Measurements from ENCODE around the gene PRUNE2. TPM values are rescaled to one million over a fixed set of nuclear protein-coding genes. Genes with fewer than 3 reads are reported as not detected.
"Not testable (repeated sequence)": the region's sequence is repeated elsewhere in the genome, so short reads cannot be mapped to it uniquely, and the experiment has no call there.

Gene PRUNE2
- total RNA-seq, 1 donor from 2014 or later = 7.8 TPM

DNA sequence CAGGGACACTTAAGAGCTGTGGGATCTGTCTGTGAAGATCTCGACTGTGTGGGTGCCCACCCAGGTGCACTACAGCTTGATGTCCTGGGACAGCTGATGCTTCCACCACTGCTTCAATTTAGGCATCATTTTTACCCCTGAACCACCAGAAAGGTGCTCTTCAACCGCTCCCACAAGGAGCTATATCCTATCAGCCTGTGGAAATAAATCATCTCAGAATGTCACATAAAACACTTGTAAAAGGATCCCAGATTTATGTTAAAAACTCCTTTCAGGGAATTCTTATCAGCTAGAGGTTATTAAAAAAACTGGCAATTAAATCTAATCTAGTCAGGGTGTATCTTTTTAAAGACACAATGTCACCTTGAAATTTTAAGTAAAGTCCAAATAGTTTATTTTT is 224.4 kb downstream of the PRUNE2 start:
- no peaks in the 10 kb centered on the region for H3K27me3 ChIP-seq (ENCODE audit: control insufficient read depth in 3 of 3, insufficient read depth in 3 of 3, low read length in 3 of 3)
- no peak overlapping the region for H3K9ac ChIP-seq (ENCODE audit: low read depth in 1 of 3, low read length in 3 of 3)
- H3K4me1 ChIP-seq (ENCODE audit: control insufficient read depth in 3 of 3, insufficient read depth in 3 of 3, low read length in 3 of 3) = no peaks in the 10 kb centered on the region
- H3K36me3 ChIP-seq (ENCODE audit: control insufficient read depth in 3 of 3, insufficient read depth in 3 of 3, low read length in 3 of 3) = no peaks in the 10 kb centered on the region
- H3K9me3 ChIP-seq (ENCODE audit: control insufficient read depth in 3 of 3, low read length in 3 of 3) = no peaks in the 10 kb centered on the region
- H3K27ac ChIP-seq (ENCODE audit: low read depth, low read length) = no peak overlapping the region
- H3K4me3 ChIP-seq (ENCODE audit: low read length in 3 of 3) = no peak overlapping the region

DNA sequence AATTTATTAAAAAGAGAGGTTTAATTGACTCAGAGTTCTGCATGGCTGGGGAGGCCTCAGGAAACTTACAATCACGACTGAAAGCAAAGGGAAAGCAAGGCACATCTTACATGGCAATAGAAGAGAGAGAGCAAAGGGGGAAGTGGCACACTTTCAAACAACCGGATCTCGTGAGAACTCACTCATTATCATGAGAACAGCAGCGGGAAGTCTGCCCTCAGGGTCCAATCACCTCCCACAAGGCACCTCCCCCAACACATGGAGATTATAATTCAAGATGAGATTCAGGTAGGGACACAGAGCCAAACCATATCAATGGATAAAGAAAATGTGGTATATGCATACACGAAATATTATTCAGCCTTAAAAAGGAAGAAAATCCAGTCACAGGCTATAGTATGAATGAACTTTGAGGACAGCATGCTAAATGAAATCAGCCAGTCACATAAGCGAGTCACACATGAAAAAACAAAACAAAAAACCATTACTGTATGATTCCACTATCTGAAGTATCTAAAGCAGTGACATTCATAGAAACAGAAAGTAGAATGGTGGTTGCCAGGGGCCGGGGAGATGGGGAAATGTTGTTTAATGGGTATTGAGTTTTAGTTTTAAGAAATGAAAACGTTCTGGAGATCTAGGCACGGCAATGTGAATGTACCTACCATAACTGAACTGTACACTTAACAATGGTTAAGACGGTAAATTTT is 225.0 kb downstream of the PRUNE2 start:
- Histone ChIP-seq H3K9me3 (ENCODE audit: control insufficient read depth in 3 of 3, low read length in 3 of 3) (no peaks in the 10 kb centered on the region), H3K36me3 (ENCODE audit: control insufficient read depth in 3 of 3, insufficient read depth in 3 of 3, low read length in 3 of 3) (no peaks in the 10 kb centered on the region), H3K27ac (ENCODE audit: low read depth, low read length) (no peak overlapping the region), H3K4me1 (ENCODE audit: control insufficient read depth in 3 of 3, insufficient read depth in 3 of 3, low read length in 3 of 3) (no peaks in the 10 kb centered on the region), H3K9ac (ENCODE audit: low read depth in 1 of 3, low read length in 3 of 3) (no peak overlapping the region), H3K4me3 (ENCODE audit: low read length in 3 of 3) (no peak overlapping the region), H3K27me3 (ENCODE audit: control insufficient read depth in 3 of 3, insufficient read depth in 3 of 3, low read length in 3 of 3) (no peaks in the 10 kb centered on the region)

DNA sequence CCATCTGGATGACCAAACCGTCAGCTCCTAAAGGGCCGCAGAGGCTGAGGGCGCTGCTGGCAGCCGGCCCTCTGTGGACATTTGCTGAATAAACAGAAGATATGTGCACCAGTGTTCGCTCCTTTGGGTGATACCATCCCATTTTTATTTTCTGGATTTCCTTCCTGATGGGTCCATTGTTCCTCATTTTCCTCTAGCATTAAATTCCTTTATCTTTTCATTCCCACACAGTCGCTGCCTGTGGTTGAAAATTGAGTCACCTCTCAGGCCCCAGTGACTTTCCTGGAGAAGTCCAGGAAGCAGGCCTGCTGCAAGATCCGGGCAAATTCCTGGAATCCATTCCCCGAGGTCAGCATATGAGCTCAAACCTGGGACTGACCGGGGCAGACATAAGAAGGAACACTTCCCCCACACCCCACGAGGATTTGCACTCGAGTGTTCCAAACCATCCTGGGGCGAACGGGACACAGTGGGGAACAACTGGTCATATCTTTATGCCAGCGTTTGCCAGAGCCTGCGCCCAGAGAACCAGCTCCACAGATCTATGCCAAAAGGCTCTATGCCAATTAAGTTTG is 228.3 kb downstream of the PRUNE2 start:
- Histone ChIP-seq H3K9me3 (ENCODE audit: control insufficient read depth in 3 of 3, low read length in 3 of 3) (no peaks in the 10 kb centered on the region), H3K27me3 (ENCODE audit: control insufficient read depth in 3 of 3, insufficient read depth in 3 of 3, low read length in 3 of 3) (no peaks in the 10 kb centered on the region), H3K27ac (ENCODE audit: low read depth, low read length) (no peak overlapping the region), H3K36me3 (ENCODE audit: control insufficient read depth in 3 of 3, insufficient read depth in 3 of 3, low read length in 3 of 3) (no peaks in the 10 kb centered on the region), H3K4me1 (ENCODE audit: control insufficient read depth in 3 of 3, insufficient read depth in 3 of 3, low read length in 3 of 3) (no peaks in the 10 kb centered on the region), H3K4me3 (ENCODE audit: low read length in 3 of 3) (no peak overlapping the region), H3K9ac (ENCODE audit: low read depth in 1 of 3, low read length in 3 of 3) (no peak overlapping the region)

DNA sequence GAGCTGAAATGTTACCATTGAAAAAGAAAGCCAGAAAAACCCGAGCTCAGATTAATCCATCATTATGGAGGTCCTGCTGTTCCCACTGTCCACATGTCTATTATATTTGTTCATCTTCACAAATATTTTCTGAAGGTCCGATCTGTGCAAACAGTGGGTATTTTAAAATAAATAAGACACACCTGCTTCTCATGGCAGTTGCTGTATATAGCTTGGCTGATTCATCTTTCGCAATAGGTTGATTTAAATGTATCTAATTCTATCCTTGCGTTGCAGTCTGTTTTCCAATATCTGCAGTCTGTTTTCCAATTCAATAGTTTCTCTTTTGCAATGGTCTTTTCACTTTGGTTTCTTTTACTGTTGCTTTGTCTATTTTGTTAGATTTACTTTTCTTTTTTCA is 229.1 kb downstream of the PRUNE2 start:
- Histone ChIP-seq H3K27me3 (ENCODE audit: control insufficient read depth in 3 of 3, insufficient read depth in 3 of 3, low read length in 3 of 3) (no peaks in the 10 kb centered on the region), H3K4me1 (ENCODE audit: control insufficient read depth in 3 of 3, insufficient read depth in 3 of 3, low read length in 3 of 3) (no peaks in the 10 kb centered on the region), H3K9ac (ENCODE audit: low read depth in 1 of 3, low read length in 3 of 3) (no peak overlapping the region), H3K36me3 (ENCODE audit: control insufficient read depth in 3 of 3, insufficient read depth in 3 of 3, low read length in 3 of 3) (no peaks in the 10 kb centered on the region), H3K9me3 (ENCODE audit: control insufficient read depth in 3 of 3, low read length in 3 of 3) (no peaks in the 10 kb centered on the region), H3K27ac (ENCODE audit: low read depth, low read length) (no peak overlapping the region), H3K4me3 (ENCODE audit: low read length in 3 of 3) (no peak overlapping the region)

GRCh38 chr9:76667521-76667957 is 238.4 kb downstream of the PRUNE2 start:
- no peaks in the 10 kb centered on the region for H3K36me3 ChIP-seq (ENCODE audit: control insufficient read depth in 3 of 3, insufficient read depth in 3 of 3, low read length in 3 of 3)
- no peak overlapping the region for H3K4me3 ChIP-seq (ENCODE audit: low read length in 3 of 3)
- H3K27me3 ChIP-seq (ENCODE audit: control insufficient read depth in 3 of 3, insufficient read depth in 3 of 3, low read length in 3 of 3) = no peaks in the 10 kb centered on the region
- peaks cover 2 to 5% (median 4%) of the 10 kb centered on the region in 3 donors for H3K4me1 ChIP-seq (ENCODE audit: control insufficient read depth in 3 of 3, insufficient read depth in 3 of 3, low read length in 3 of 3)
- no peaks in the 10 kb centered on the region for H3K9me3 ChIP-seq (ENCODE audit: control insufficient read depth in 3 of 3, low read length in 3 of 3)
- no peak overlapping the region for H3K27ac ChIP-seq (ENCODE audit: low read depth, low read length)
- no peak overlapping the region for H3K9ac ChIP-seq (ENCODE audit: low read depth in 1 of 3, low read length in 3 of 3)

GRCh38 chr9:76665966-76666365 is 239.9 kb downstream of the PRUNE2 start:
- not testable (repeated sequence) for H3K27me3 ChIP-seq (ENCODE audit: control insufficient read depth in 3 of 3, insufficient read depth in 3 of 3, low read length in 3 of 3); H3K4me3 ChIP-seq (ENCODE audit: low read length in 3 of 3); H3K9me3 ChIP-seq (ENCODE audit: control insufficient read depth in 3 of 3, low read length in 3 of 3); H3K4me1 ChIP-seq (ENCODE audit: control insufficient read depth in 3 of 3, insufficient read depth in 3 of 3, low read length in 3 of 3); H3K36me3 ChIP-seq (ENCODE audit: control insufficient read depth in 3 of 3, insufficient read depth in 3 of 3, low read length in 3 of 3); H3K27ac ChIP-seq (ENCODE audit: low read depth, low read length); H3K9ac ChIP-seq (ENCODE audit: low read depth in 1 of 3, low read length in 3 of 3)

DNA sequence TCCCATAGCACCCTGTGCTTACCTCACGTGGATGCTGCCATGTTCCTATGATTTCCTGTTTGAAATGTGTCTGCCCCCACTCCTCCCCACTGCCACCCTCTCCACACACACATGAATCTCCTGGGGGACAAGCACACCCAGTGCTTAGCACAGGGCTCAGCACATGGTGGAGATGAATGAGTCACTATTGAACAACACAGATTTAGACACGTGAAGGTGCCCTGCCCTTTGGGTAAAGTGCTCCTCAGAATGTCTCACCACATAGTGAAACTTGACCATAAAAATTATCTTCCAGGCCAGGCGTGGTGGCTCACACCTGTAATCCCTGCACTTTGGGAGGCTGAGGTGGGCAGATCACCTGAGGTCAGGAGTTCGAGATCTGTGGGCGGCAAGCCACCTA is 240.5 kb downstream of the PRUNE2 start:
- Histone ChIP-seq H3K27me3 (ENCODE audit: control insufficient read depth in 3 of 3, insufficient read depth in 3 of 3, low read length in 3 of 3) (no peaks in the 10 kb centered on the region), H3K9ac (ENCODE audit: low read depth in 1 of 3, low read length in 3 of 3) (no peak overlapping the region), H3K4me1 (ENCODE audit: control insufficient read depth in 3 of 3, insufficient read depth in 3 of 3, low read length in 3 of 3) (peaks cover 2 to 5% (median 4%) of the 10 kb centered on the region in 3 donors), H3K36me3 (ENCODE audit: control insufficient read depth in 3 of 3, insufficient read depth in 3 of 3, low read length in 3 of 3) (no peaks in the 10 kb centered on the region), H3K27ac (ENCODE audit: low read depth, low read length) (no peak overlapping the region), H3K9me3 (ENCODE audit: control insufficient read depth in 3 of 3, low read length in 3 of 3) (no peaks in the 10 kb centered on the region), H3K4me3 (ENCODE audit: low read length in 3 of 3) (no peak overlapping the region)

- H3K27ac ChIP-seq (ENCODE audit: low read depth, low read length) = no peak overlapping the region
- H3K9ac ChIP-seq (ENCODE audit: low read depth in 1 of 3, low read length in 3 of 3) = no peak overlapping the region
- no peak overlapping the region for H3K4me3 ChIP-seq (ENCODE audit: low read length in 3 of 3)
- H3K4me1 ChIP-seq (ENCODE audit: control insufficient read depth in 3 of 3, insufficient read depth in 3 of 3, low read length in 3 of 3) = peaks cover 2 to 5% (median 4%) of the 10 kb centered on the region in 3 donors
- H3K9me3 ChIP-seq (ENCODE audit: control insufficient read depth in 3 of 3, low read length in 3 of 3) = no peaks in the 10 kb centered on the region
- no peaks in the 10 kb centered on the region for H3K27me3 ChIP-seq (ENCODE audit: control insufficient read depth in 3 of 3, insufficient read depth in 3 of 3, low read length in 3 of 3)
- no peaks in the 10 kb centered on the region for H3K36me3 ChIP-seq (ENCODE audit: control insufficient read depth in 3 of 3, insufficient read depth in 3 of 3, low read length in 3 of 3)
These were observed 241.8 kb downstream of the PRUNE2 start for GRCh38 chr9:76664120-76664519.

- H3K27ac ChIP-seq (ENCODE audit: low read depth, low read length) = no peak overlapping the region
- H3K36me3 ChIP-seq (ENCODE audit: control insufficient read depth in 3 of 3, insufficient read depth in 3 of 3, low read length in 3 of 3) = no peaks in the 10 kb centered on the region
- H3K9me3 ChIP-seq (ENCODE audit: control insufficient read depth in 3 of 3, low read length in 3 of 3) = no peaks in the 10 kb centered on the region
- no peak overlapping the region for H3K9ac ChIP-seq (ENCODE audit: low read depth in 1 of 3, low read length in 3 of 3)
- H3K27me3 ChIP-seq (ENCODE audit: control insufficient read depth in 3 of 3, insufficient read depth in 3 of 3, low read length in 3 of 3) = no peaks in the 10 kb centered on the region
- H3K4me3 ChIP-seq (ENCODE audit: low read length in 3 of 3) = no peak overlapping the region
- peaks cover 2 to 5% (median 4%) of the 10 kb centered on the region in 3 donors for H3K4me1 ChIP-seq (ENCODE audit: control insufficient read depth in 3 of 3, insufficient read depth in 3 of 3, low read length in 3 of 3)
These were observed 243.2 kb downstream of the PRUNE2 start for GRCh38 chr9:76662476-76663281.

Data from skeletal muscle tissue (tissue), 4 donors.